CD14-positive monocyte (primary cell): Measurements from ENCODE around the gene IQGAP2. TPM values are rescaled to one million over a fixed set of nuclear protein-coding genes. Genes with fewer than 3 reads are reported as not detected.

Experiments used
- DNase-seq, 3 donors: peaks; one replicate each; pipeline ENCODE4 v3.0.0-alpha.2; 2011 to 2022
- H2AFZ ChIP-seq: 2 replicates; pipeline ENCODE4 v1.6.0; 2012; ENCODE audit warnings: mild to moderate bottlenecking, low read depth, low read length, inconsistent platforms; ENCODE audit not compliant: insufficient read depth, poor library complexity, severe bottlenecking
- H3K27ac ChIP-seq, 2 donors: 1 replicate in 1 of 2; 2 replicates in 1 of 2; pipeline ENCODE4 v1.5.1; 2012 to 2013; ENCODE audit warnings: low read length in 2 of 2, control low read depth in 1 of 2, inconsistent platforms in 1 of 2, low read depth in 1 of 2, mild to moderate bottlenecking in 1 of 2
- H3K27me3 ChIP-seq, 2 donors: one replicate each; pipeline versions ENCODE4 v1.6.0 to v1.6.1; 2011 to 2013; ENCODE audit warnings: low read length in 2 of 2; ENCODE audit not compliant: control insufficient read depth in 2 of 2, insufficient read depth in 2 of 2
- H3K36me3 ChIP-seq, 2 donors: replicated peaks in 1 of 2; 1 replicate in 1 of 2; 2 replicates in 1 of 2; pipeline versions ENCODE4 v1.5.1 to v1.6.1; 2012 to 2013; ENCODE audit warnings: low read length in 2 of 2, control low read depth in 1 of 2, inconsistent platforms in 1 of 2, mild to moderate bottlenecking in 1 of 2; ENCODE audit not compliant: insufficient read depth in 2 of 2, control insufficient read depth in 1 of 2
- H3K4me1 ChIP-seq, 2 donors: 1 replicate in 1 of 2; 2 replicates in 1 of 2; pipeline versions ENCODE4 v1.5.1 to v1.6.1; 2012 to 2013; ENCODE audit warnings: low read length in 2 of 2, control low read depth in 1 of 2, inconsistent platforms in 1 of 2, mild to moderate bottlenecking in 1 of 2, moderate library complexity in 1 of 2; ENCODE audit not compliant: insufficient read depth in 2 of 2, control insufficient read depth in 1 of 2
- H3K4me2 ChIP-seq: replicated peaks from 2 replicates; pipeline ENCODE3; 2012; ENCODE audit warnings: low read length, moderate library complexity, mild to moderate bottlenecking; ENCODE audit not compliant: poor library complexity, severe bottlenecking; ENCODE audit errors: extremely low read depth
- H3K4me3 ChIP-seq, 3 experiments: fragments of 200-600 bp in 1 of 3; sonication (generic) in 1 of 3; replicated peaks in 1 of 3; 1 replicate in 2 of 3; 2 replicates in 1 of 3; pipeline ENCODE4 v1.5.1; 2011 to 2013; ENCODE audit warnings: low read length in 3 of 3, mild to moderate bottlenecking in 3 of 3, control low read depth in 2 of 3, low read depth in 2 of 3, inconsistent platforms in 1 of 3, moderate library complexity in 1 of 3
- H3K79me2 ChIP-seq: 2 replicates; pipeline ENCODE4 v1.6.0; 2012; ENCODE audit warnings: mild to moderate bottlenecking, control low read depth, inconsistent platforms, low read length, moderate library complexity; ENCODE audit not compliant: insufficient read depth
- H3K9ac ChIP-seq: 2 replicates; pipeline ENCODE4 v1.6.0; 2017; ENCODE audit warnings: low read length, mild to moderate bottlenecking; ENCODE audit not compliant: insufficient read depth, poor library complexity, severe bottlenecking
- H3K9me3 ChIP-seq, 2 donors: replicated peaks in 1 of 2; 1 replicate in 1 of 2; 2 replicates in 1 of 2; pipeline versions ENCODE4 v1.5.1 to v1.6.1; 2012 to 2013; ENCODE audit warnings: low read length in 2 of 2, control low read depth in 1 of 2; ENCODE audit not compliant: control insufficient read depth in 1 of 2, insufficient read depth in 1 of 2
- H4K20me1 ChIP-seq: 2 replicates; pipeline ENCODE4 v1.6.0; 2012; ENCODE audit warnings: mild to moderate bottlenecking, low read length, control low read depth, moderate library complexity; ENCODE audit not compliant: insufficient read depth
- H3K27ac Mint-ChIP-seq, 7 donors: one replicate each; pipeline ENCODE4 v1.8.0; 2020; ENCODE audit warnings: mild to moderate bottlenecking in 7 of 7, mixed read lengths in 7 of 7, moderate library complexity in 6 of 7, inconsistent platforms in 2 of 7
- H3K27me3 Mint-ChIP-seq, 3 donors: one replicate each; pipeline ENCODE4 v1.8.0; 2021 to 2022; ENCODE audit warnings: low read depth in 3 of 3, mild to moderate bottlenecking in 3 of 3, mixed read lengths in 3 of 3, moderate library complexity in 3 of 3, inconsistent platforms in 1 of 3
- H3K36me3 Mint-ChIP-seq, 2 donors: one replicate each; pipeline ENCODE4 v1.8.0; 2020; ENCODE audit warnings: mixed read lengths in 2 of 2, inconsistent platforms in 1 of 2, mild to moderate bottlenecking in 1 of 2
- H3K4me1 Mint-ChIP-seq: one replicate; pipeline ENCODE4 v1.8.0; 2020; ENCODE audit warnings: mild to moderate bottlenecking, mixed read lengths
- H3K4me3 Mint-ChIP-seq, 2 donors: one replicate each; pipeline ENCODE4 v1.8.0; 2020; ENCODE audit warnings: mild to moderate bottlenecking in 2 of 2, mixed read lengths in 2 of 2, moderate library complexity in 1 of 2
- H3K9me3 Mint-ChIP-seq, 7 donors: one replicate each; pipeline ENCODE4 v1.8.0; 2020 to 2022; ENCODE audit warnings: mixed read lengths in 7 of 7, mild to moderate bottlenecking in 6 of 7, moderate library complexity in 6 of 7, inconsistent platforms in 2 of 7
- CTCF ChIP-seq: fragments of 200-600 bp; IDR thresholded peaks from one replicate; pipeline ENCODE4 v1.8.0; 2022; ENCODE audit warnings: antibody characterized with exemption, mild to moderate bottlenecking
- WGBS: methylation state at CpG from one replicate; pipeline ENCODE4 v1.1.5; 2013; ENCODE audit warnings: missing lambda C conversion rate; ENCODE audit not compliant: insufficient coverage; 5-methylcytosine and 5-hydroxymethylcytosine counted together
- intact Hi-C, 2 donors: fragments of 100-400 bp; cut with micrococcal nuclease; formaldehyde crosslinking; loops; one replicate each; pipeline versions ENCODE4 v1.15.0 to v1.15.1; 2023
- polyA plus RNA-seq, 3 donors: library from polyadenylated mRNA; depleted of rRNA in 1 of 3; unstranded in 2 of 3; stranded (reverse) in 1 of 3; fragments of 300-500 nt in 2 of 3; fragments of >200 nt in 1 of 3; fragmentation: Illumina TruSeq in 2 of 3; gene quantifications; 1 replicate in 2 of 3; 2 replicates in 1 of 3; pipeline ENCODE4 v1.2.3, GENCODE V29; 2012 to 2021

IQGAP2 gene
- polyA plus RNA-seq, 3 donors = 21.4 to 50.9 (median 35.4) TPM

DNA sequence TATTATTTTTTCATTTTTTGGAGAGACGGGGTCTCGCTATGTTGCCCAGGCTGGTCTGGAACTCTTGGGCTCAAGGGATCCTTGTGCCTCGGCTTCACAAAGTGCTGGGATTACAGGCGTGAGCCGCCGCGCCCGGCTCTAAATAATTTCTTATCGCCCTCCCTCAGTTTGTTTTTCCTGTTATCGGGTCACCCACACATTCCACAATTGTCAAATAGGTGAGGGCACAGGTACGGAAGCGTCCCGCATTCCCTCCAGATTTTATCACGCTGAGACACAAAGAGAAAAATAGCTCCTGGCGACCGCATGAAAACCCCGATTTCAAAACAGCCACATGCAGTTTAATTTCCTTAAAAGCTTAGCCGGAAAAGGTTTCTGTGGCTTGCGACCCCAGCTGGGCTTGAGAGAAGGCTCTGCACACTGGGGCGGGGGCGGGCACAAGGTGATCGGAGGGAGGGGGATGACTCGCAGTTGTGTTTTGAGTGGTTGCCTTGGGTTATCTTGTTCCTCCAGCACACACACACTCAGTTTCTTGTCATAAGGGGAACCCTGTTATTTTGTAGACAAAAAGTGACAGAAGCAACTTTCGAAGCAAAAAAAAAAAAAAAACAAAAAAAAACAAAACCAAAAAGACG is 717 bp upstream of the IQGAP2 start:
- 0% methylated on average over 15 of the region's 25 CpGs for WGBS

GRCh38 chr5:76403766-76404222 is 709 bp downstream of the IQGAP2 start:
- Histone ChIP-seq H3K4me3 (peak overlapping the region; percentile 76 to 94 (median 80)), H3K4me1 (peaks cover 62 to 76% of the 10 kb centered on the region in 2 donors), H2AFZ (peak overlapping the region; percentile 86), H3K4me2 (peak overlapping the region; percentile 93), H3K27ac (peak overlapping the region; percentile 97 to 98), H4K20me1 (peaks cover 47% of the 10 kb centered on the region), H3K9me3 (no peaks in the 10 kb centered on the region), H3K27me3 (no peaks in the 10 kb centered on the region), H3K79me2 (peaks cover 58% of the 10 kb centered on the region), H3K9ac (peak overlapping the region; percentile 99), H3K36me3 (no peaks in the 10 kb centered on the region)
- TF ChIP-seq CTCF = no peak
- peaks cover 0 to 3% (median 0%) of the 10 kb centered on the region in 3 donors for H3K27me3 Mint-ChIP-seq
- 0% methylated on average over 7 of the region's 30 CpGs for WGBS
- peak overlapping the region; percentile 97 to 98 for H3K4me3 Mint-ChIP-seq
- peaks cover 67% of the 10 kb centered on the region for H3K4me1 Mint-ChIP-seq
- peaks cover 0 to 3% (median 0%) of the 10 kb centered on the region in 7 donors for H3K9me3 Mint-ChIP-seq
- peak; percentile 21 to 33 (median 27) for DNase-seq
- intact Hi-C loops = loop anchor here (1.0 to 10.0 kb wide), 5 partner anchors 61 to 181 kb away; no protein-coding TSS in a partner anchor
- no peaks in the 10 kb centered on the region for H3K36me3 Mint-ChIP-seq
- peak overlapping the region; percentile 91 to 100 (median 100) for H3K27ac Mint-ChIP-seq

More for the DNA sequence above, 717 bp upstream of the IQGAP2 start:
- intact Hi-C loops = loop anchor here (2.0 to 10.0 kb wide), 4 partner anchors 62 to 182 kb away; no protein-coding TSS in a partner anchor
- H4K20me1 ChIP-seq = peaks cover 35% of the 10 kb centered on the region
- Mint-ChIP-seq H3K4me1 (peaks cover 54% of the 10 kb centered on the region), H3K9me3 (peaks cover 0 to 3% (median 0%) of the 10 kb centered on the region in 7 donors), H3K36me3 (no peaks in the 10 kb centered on the region), H3K27me3 (peaks cover 0 to 3% (median 0%) of the 10 kb centered on the region in 3 donors), H3K4me3 (peak overlapping the region; percentile 97 to 98), H3K27ac (peak overlapping the region; percentile 99 to 100 (median 100))
- H2AFZ ChIP-seq = peak overlapping the region; percentile 86
- TF ChIP-seq CTCF = no peak
- peaks cover 48 to 62% of the 10 kb centered on the region in 2 donors for H3K4me1 ChIP-seq
- peak overlapping the region; percentile 97 to 98 for H3K27ac ChIP-seq
- H3K27me3 ChIP-seq = no peaks in the 10 kb centered on the region
- peak overlapping the region; percentile 76 to 94 (median 80) for H3K4me3 ChIP-seq
- peaks cover 43% of the 10 kb centered on the region for H3K79me2 ChIP-seq
- peak; percentile 91 to 97 (median 92) for DNase-seq
- H3K9ac ChIP-seq = peak overlapping the region; percentile 99
- H3K36me3 ChIP-seq = no peaks in the 10 kb centered on the region
- H3K9me3 ChIP-seq = no peaks in the 10 kb centered on the region
- peak overlapping the region; percentile 93 for H3K4me2 ChIP-seq
